K562 (cell line): ENCODE measurements around the gene MYCBP. TPM values are rescaled to one million over a fixed set of nuclear protein-coding genes. Genes with fewer than 3 reads are reported as not detected.

ENCODE experiments used
- AFF1 ChIP-seq, 2 experiments: fragments of 450-650 bp; IDR thresholded peaks; 2 replicates each; pipeline ENCODE4 v1.6.1; 2018; ENCODE audit warnings: mild to moderate bottlenecking in 2 of 2, low read depth in 1 of 2; ENCODE audit not compliant: partially characterized antibody in 2 of 2
- ARID3A ChIP-seq: IDR thresholded peaks from 2 replicates; pipeline ENCODE4 v1.6.1; 2012; ENCODE audit warnings: low read depth, low read length, improper control_type of control experiment, borderline replicate concordance
- ATF4 ChIP-seq: fragments of 450-650 bp; formaldehyde crosslinking; IDR thresholded peaks from 2 replicates; pipeline ENCODE4 v1.4.0; 2022; ENCODE audit warnings: mild to moderate bottlenecking, moderate library complexity
- CGGBP1 ChIP-seq: fragments of 250-450 bp; sonication (Bioruptor Pico); IDR thresholded peaks from 2 replicates; pipeline ENCODE4 v1.9.0; 2021; ENCODE audit warnings: mild to moderate bottlenecking
- HNRNPK ChIP-seq: fragments of 200-400 bp; formaldehyde crosslinking; IDR thresholded peaks from one replicate; pipeline ENCODE4 v1.6.1; 2018; ENCODE audit warnings: mild to moderate bottlenecking, low read depth, low read length; ENCODE audit not compliant: poor library complexity, severe bottlenecking
- JUND ChIP-seq, 2 experiments: IDR thresholded peaks; 2 replicates in 1 of 2; 3 replicates in 1 of 2; pipeline ENCODE4 v1.6.1; 2011; ENCODE audit warnings: borderline replicate concordance in 2 of 2, low read depth in 2 of 2, low read length in 2 of 2, improper control_type of control experiment in 1 of 2, missing biosample characterization in 1 of 2, missing genetic modification characterization in 1 of 2, missing genetic modification reagents in 1 of 2
- RBM15 ChIP-seq: fragments of 200-400 bp; formaldehyde crosslinking; IDR thresholded peaks from 2 replicates; pipeline ENCODE4 v1.6.1; 2018; ENCODE audit warnings: mild to moderate bottlenecking, low read length, moderate library complexity; ENCODE audit not compliant: insufficient read depth
- SAP30 ChIP-seq: fragments of 200-600 bp; sonication (generic); IDR thresholded peaks from 2 replicates; pipeline ENCODE4 v1.6.1; 2012; ENCODE audit warnings: borderline replicate concordance, low read depth, mild to moderate bottlenecking, moderate library complexity, low read length, control low read depth, inconsistent platforms; ENCODE audit not compliant: insufficient read depth, poor library complexity, severe bottlenecking
- SREBF1 ChIP-seq: fragments of 150-350 bp; IDR thresholded peaks from 2 replicates; pipeline ENCODE4 v1.6.1; 2014; ENCODE audit warnings: antibody characterized with exemption, low read depth, low read length, borderline replicate concordance
- TAF15 ChIP-seq: fragments of 200-400 bp; formaldehyde crosslinking; IDR thresholded peaks from 2 replicates; pipeline ENCODE4 v1.6.1; 2017; ENCODE audit warnings: mild to moderate bottlenecking, low read depth, low read length, moderate library complexity
- TBP ChIP-seq: optimal IDR thresholded peaks from 2 replicates; pipeline ENCODE3; 2011; ENCODE audit warnings: low read depth, low read length, improper control_type of control experiment
- ZNF668 ChIP-seq: fragments of 250-450 bp; sonication (Bioruptor Pico); IDR thresholded peaks from 2 replicates; pipeline ENCODE4 v1.8.0; 2022; ENCODE audit warnings: mild to moderate bottlenecking, inconsistent platforms
- polyA plus RNA-seq, 8 experiments: library from polyadenylated mRNA; depleted of rRNA in 4 of 8; stranded (reverse) in 5 of 8; unstranded in 3 of 8; fragments of >200 nt; fragmentation: Nextera tagmentation in 2 of 8; fragmentation: Illumina TruSeq in 1 of 8; extraction: Ambion mirVana in 2 of 8; extraction: Trizol in 1 of 8; gene quantifications; 2 replicates each; pipeline versions ENCODE4 v1.2.1 to v1.2.3, GENCODE V29; 2011 to 2014; ENCODE audit warnings: inconsistent platforms in 1 of 8, missing spikeins in 1 of 8
- total RNA-seq, 7 experiments: library from RNA; depleted of rRNA in 6 of 7; stranded (reverse); fragments of >200 nt in 6 of 7; fragmentation: Illumina TruSeq in 2 of 7; extraction: Trizol in 2 of 7; gene quantifications; 2 replicates each; pipeline versions ENCODE4 v1.2.1 to v1.2.3, GENCODE V29; 2011 to 2021; ENCODE audit warnings: low replicate concordance in 1 of 7

The MYCBP gene
- total and polyA plus RNA-seq, 9 of the 15 experiments (the other 6 are each of a cell fraction or from before 2014, with no cell fraction given), result 32.3 to 253 (median 72.9) TPM

GRCh38 chr1:38858833-38859560, 14.2 kb downstream of the MYCBP start (continued):
- TF ChIP-seq ARID3A (no peak), RBM15 (no peak), TAF15 (no peak), SREBF1 (no peak), JUND (IDR thresholded peaks at IDR 0.05; ENCODE audit: borderline replicate concordance, low read depth, low read length) (no peak), JUND (tag; IDR thresholded peaks at IDR 0.05; ENCODE audit: borderline replicate concordance, low read depth, low read length) (no peak), ATF4 (CRISPR knock-in tag) (no peak), AFF1 (IDR thresholded peaks at IDR 0.05; ENCODE audit: low read depth in 1 of 2, partially characterized antibody in 2 of 2) (no peak), ZNF668 (CRISPR knock-in tag) (no peak), SAP30 (peak; percentile 92), CGGBP1 (CRISPR knock-in tag) (no peak), TBP (no peak), HNRNPK (no peak)
